ENCODE data around the gene TBCD.

GRCh38 chr17:82841921-82842596 is 90.2 kb downstream of the TBCD start:
- no peak for TF ChIP-seq EZH2 (IDR thresholded peaks at IDR 0.05)
- TF ChIP-seq POLR2AphosphoS5 (IDR thresholded peaks at IDR 0.05; ENCODE audit: borderline replicate concordance, low read depth, low read length) = no peak
